Measurements from ENCODE around the gene FBXO28.
A peak's percentile ranks its signal among the peaks of the same experiment; 100 is the strongest.
"Not testable (repeated sequence)": the region's sequence is repeated elsewhere in the genome, so short reads cannot be mapped to it uniquely, and the experiment has no call there.

The FBXO28 gene, protein sequence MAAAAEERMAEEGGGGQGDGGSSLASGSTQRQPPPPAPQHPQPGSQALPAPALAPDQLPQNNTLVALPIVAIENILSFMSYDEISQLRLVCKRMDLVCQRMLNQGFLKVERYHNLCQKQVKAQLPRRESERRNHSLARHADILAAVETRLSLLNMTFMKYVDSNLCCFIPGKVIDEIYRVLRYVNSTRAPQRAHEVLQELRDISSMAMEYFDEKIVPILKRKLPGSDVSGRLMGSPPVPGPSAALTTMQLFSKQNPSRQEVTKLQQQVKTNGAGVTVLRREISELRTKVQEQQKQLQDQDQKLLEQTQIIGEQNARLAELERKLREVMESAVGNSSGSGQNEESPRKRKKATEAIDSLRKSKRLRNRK

DNA sequence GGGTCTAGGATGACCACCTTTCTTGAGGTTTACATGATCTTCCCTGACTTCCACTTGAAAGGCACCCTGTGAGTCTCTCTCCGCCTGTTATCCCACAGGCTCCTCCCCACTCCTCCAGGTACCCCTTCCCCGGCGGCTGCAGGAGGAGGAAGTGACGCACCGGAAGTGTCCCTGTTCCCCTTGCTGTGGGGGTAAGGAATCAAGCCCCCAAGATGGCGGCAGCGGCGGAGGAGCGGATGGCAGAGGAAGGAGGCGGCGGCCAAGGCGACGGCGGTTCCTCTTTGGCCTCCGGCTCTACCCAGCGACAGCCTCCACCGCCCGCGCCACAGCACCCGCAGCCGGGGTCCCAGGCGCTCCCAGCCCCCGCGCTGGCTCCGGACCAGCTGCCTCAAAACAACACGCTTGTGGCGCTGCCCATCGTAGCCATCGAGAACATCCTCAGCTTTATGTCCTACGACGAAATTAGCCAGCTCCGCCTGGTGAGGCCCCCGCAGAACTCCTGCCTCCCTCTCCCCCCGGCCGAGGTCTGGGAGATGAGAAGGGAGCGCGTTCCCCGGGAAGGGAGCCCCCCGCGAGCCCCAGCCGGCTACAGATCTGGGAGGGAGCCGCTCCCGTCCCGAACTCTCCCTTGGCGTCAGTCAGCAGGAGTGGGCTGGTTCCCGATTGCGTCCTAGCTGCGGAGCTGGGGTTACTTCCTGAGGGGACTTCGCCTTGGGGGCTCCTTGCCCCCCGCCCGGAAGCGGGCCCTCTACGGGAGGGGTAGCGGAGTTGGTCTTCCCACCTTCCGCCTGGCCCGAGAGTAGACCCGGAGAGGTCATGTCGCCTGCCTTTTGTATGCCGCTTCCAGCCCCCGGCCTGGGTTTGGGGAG is at the start of gene FBXO28:
Gene FBXO28 (plus strand): TSS at position 194 of the 869 bp plus-strand sequence. CDS start 19 bp downstream, at position 213.
- peak; percentile 81 for DNase-seq

DNA sequence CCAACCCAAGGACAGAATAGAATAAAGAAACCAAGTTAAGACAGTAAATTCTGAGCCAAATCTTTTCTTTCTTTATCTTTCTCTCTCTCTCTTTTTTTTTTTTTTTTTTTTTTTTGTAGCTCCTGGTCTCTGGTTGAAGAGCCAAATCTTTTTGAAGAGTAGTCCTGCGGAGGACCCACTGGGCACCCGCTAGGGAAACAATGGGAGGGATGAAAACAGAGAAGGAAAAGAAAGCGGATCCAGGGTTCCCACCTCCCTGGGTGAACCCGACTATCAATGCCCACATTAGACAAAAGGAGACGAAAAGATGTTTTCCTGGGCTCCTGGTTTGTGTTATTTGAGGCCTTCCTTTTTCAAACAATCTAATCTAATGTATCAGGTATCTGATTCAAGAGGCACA is 49.8 kb upstream of the FBXO28 start:
- DNase-seq: no peak

DNA sequence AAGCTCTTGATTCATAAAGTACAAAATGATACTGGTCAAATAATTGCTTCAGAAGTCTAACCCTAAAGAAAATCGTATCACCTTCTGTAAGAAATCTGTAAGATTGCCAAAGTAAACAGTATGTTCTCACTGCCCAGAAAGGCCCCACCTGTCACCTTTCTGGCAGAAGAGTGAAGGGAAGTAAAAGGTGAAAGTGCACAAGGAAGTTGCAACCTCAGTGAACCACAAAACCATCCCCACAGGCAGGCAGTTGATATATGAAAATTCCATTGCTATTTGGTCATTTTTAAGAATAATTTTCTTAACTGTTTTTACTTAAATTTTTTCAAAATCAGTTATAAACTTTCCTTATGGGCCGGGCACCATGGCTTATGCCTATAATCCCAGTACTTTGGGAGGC is 48.5 kb upstream of the FBXO28 start:
- no peak for DNase-seq

GRCh38 chr1:224067207-224067606 is 46.7 kb upstream of the FBXO28 start:
- no peak for DNase-seq

DNA sequence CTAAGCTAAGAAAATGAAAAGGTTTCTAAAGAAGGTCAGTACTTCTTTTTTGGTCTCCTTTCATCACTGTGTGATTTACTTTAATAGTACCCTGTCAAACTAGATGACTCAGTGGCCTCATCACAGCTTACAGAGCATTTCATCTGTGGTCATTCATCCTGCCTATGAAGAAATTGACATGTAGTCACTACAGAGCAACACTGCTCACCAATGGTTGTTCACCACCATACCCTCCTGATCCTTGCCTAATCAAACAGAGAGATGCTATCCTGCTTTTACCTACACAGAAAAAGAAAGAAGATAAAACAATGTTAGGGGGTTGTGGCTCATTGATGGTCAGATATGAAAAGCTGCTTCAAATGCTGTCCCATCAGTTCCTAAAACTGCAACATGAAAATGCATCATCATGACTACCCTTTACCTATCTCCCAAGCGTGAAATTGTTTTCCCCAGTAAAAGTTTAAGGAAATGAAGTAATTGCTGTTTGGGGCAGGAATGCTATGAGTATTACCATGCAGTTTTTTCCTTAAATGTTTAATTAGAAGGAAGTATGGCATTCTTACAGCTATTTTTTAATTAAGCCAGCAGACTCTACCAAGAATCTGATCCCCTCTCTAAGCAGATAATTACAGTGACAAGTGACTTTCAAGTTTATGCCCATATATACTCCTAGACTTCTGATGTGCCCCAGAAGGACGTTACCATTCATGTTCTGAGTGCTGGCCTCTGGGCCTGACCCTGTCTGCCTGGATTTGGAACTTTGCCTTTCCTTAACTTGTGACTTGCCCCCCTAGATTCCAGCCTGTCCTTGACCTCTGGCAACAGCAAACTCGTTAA is 46.1 kb upstream of the FBXO28 start:
- no peak for DNase-seq

DNA sequence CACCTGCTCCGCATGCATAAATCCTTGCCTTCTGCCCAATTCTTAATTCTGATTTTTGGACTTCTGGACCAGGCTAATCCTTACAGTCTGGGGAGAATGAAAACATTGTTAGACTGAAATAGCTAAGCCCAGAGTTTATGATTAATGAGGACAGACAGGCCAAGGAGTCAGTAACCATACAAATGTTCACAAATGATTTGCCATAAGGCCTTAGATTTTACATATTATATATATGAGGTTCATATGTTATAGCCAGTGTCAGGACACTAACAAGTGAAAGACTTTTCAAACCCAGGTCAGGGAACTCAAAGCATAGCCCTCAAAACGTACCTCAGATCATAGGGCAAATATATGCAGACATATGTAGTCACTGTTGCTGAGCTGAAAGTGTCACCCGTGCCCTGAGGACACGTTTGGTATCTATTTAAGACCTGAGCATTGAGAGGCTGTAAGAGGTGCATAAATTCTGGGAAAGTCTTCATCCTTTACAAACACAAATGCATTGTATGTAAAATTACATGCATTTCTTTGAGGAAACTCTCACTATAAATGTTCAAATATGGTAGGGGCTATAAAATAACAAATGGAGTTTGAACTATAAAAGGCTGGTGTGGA is 45.3 kb upstream of the FBXO28 start:
- no peak for DNase-seq

DNA sequence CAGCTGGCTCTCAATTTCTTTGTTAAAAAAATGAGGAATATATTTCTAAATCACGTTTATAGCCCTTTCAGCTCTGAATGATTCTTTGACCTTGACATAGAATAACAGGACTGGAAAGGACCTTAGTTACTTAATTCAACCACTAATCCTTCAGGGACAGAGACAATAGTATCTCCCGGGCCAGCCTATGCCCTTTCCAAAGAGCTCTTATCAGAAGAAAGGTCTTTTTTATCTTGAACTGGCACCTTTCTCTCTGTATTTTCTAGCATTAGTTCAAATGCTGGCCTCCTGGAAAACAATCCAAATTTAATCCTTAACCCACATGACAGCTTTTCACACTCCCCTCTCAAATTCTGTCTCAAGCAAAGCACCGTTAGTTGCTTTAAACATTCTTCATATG is 44.8 kb upstream of the FBXO28 start:
- DNase-seq: no peak

- no peak for DNase-seq
Observed at GRCh38 chr1:224070521-224070920, 43.4 kb upstream of the FBXO28 start.

GRCh38 chr1:224076407-224076806 is 37.5 kb upstream of the FBXO28 start:
- DNase-seq: no peak

DNA sequence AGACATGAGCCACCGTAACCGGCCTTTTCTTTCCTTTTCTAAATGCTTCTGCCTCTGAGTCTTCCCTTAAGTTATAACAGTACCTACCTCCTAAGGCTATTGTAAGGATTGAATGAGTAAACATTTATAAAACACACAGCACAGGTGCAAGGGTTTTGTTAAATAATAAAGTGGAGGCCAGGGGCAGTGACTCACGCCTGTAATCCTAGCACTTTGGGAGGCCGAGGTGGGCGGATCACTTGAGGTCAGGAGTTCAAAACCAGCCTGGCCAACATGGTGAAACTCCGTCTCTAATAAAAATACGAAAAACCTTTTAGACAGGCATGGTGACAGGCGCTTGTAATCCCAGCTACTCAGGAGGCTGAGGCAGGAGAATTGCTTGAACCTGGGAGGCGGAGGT is 34.3 kb upstream of the FBXO28 start:
- not testable (repeated sequence) for DNase-seq

- DNase-seq: no peak
Observed at GRCh38 chr1:224080115-224080774, 33.7 kb upstream of the FBXO28 start.

- DNase-seq: no peak
Observed at GRCh38 chr1:224081604-224082003, 32.3 kb upstream of the FBXO28 start.

DNA sequence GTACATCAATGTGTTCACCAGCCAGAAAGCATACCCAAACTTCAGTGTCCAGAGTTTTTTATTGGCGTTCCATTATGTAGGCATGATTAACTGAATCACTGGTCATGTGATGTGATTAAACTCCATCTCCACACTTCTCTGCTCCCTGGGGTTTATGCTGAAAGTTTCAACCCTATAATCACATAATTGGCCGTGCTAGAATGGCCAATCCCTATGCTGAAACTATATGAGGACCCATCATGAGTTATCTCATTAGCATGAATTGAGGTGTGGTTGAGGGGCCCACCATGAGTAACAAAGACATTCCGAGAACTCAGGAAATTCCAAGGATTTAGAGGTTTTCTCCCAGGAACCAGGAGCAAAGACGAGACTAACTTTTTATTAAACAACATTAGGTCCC is 31.8 kb upstream of the FBXO28 start:
- no peak for DNase-seq

DNA sequence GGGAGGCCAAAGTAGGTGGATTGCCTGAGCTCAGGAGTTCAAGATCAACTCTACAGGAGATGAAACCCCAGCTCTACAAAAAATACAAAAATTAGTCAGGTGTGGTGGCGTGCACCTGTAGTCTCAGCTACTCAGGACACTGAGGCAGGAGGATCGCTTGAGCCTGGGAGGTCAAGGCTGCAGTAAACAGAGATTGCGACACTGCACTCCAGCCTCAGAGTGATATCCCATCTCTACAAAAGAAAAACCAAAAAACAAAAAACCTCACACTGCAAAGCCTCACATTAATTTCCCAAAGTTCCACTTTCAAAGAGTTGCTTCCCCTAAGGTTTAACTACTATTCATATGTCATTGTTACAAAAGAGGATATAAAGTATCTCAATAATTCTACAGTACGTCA is 29.0 kb upstream of the FBXO28 start:
- no peak for DNase-seq

DNA sequence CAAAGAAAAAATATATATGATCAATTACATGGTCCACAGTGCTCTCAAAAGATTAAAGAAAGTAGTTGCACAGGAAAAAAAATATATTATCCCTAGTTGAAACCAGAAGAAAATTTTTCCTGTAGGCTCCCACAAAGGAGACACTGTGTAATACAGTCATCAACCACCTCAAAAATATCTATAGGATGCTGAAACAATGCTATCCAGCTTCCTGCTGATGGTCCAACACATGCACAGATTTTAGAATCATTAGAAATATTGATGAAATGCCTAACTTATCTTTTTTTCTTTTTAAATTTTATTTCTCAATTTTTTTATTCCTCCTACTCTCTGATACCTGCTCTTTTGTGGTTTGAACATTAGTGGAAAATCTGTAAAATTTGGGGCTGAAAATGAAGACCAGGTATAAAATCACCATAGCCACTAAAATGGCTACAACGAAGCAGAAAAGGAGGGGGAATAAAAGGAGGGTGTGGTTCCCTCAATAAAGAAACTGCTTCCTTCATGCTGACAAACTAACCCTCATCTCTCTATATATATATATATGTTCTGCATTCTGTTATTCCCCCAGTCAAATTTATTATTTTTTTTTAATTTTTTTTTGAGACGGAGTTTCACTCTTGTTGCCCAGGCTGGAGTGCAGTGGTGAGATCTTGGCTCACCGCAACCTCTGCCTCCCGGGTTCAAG is 28.3 kb upstream of the FBXO28 start:
- DNase-seq: no peak

- no peak for DNase-seq
Observed at GRCh38 chr1:224087286-224087794, 26.6 kb upstream of the FBXO28 start.

GRCh38 chr1:224089583-224089982 is 24.3 kb upstream of the FBXO28 start:
- DNase-seq: no peak

DNA sequence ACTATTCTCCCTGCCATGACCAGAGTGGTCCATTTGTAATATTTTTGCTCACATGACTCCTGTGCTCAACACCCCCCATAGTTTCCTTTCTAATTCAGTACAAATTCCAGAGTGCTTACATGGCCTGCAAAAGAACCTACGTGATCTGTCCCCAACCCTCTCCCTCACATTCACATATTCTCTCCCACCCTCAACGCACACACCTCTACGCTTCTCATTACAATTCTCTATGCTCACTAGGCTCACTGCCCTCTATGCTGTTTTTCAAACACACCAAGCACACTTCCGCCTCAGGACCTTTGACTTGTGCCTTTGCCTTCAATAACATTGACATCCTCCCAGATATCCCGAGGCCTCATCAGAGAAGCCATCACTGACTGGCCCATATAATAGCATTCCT is 23.8 kb upstream of the FBXO28 start:
- DNase-seq: no peak

DNA sequence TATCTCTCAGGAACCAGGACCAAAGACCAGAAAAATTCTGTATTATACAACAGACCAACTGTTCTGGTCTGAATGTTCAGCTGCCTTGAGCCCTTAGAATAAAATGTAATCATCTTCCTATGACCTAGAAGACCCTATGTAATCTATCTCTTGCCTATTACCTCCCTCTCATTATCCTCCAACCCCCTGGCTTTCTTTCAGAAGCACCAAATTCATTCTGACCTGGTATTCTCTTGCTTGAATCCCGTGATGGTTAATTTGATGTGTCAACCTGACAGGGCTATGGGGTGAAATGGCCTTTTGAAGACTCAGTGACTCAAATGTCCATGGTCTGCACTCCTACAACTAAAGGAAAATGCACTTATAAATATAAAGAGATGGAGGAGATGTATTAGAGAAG is 21.8 kb upstream of the FBXO28 start:
- DNase-seq: no peak

DNA sequence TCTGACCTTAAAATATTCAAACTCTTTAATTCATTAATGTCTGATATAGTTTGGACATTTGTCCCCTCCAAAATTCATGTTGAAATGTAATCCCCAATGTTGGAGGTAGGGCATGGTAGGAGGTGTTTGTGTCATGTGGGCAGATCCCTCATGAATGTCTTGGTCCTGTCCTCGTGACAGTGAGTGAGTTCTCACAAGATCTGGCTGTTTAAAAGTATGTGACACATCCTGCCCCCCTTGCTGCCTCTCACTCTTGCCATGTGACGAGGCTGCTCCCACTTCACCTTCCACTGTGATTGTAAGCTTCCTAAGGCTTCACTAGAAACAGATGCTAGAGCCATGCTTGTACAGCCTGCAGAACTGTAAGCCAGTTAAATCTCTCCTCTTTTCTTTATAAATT is 21.3 kb upstream of the FBXO28 start:
- no peak for DNase-seq

- no peak for DNase-seq
Observed at GRCh38 chr1:224095339-224095738, 18.6 kb upstream of the FBXO28 start.
